Stomach (tissue), 9 donors: ENCODE data around the gene MATK. TPM values are rescaled to one million over a fixed set of nuclear protein-coding genes. Genes with fewer than 3 reads are reported as not detected.

Experiments
- DNase-seq, 2 donors: peaks; one replicate each; pipeline versions ENCODE4 v3.0.0 to v3.0.0-alpha.2; 2013 to 2019
- H3K27ac ChIP-seq, 5 donors: fragments of 200-600 bp in 4 of 5; sonication (generic) in 4 of 5; one replicate each; pipeline ENCODE4 v1.5.1; 2013 to 2019; ENCODE audit warnings: mild to moderate bottlenecking in 1 of 5, moderate library complexity in 1 of 5
- H3K27me3 ChIP-seq, 3 donors: fragments of 200-600 bp; sonication (generic); one replicate each; pipeline ENCODE4 v1.5.1; 2017 to 2019; ENCODE audit warnings: mixed run types in 1 of 3
- H3K36me3 ChIP-seq, 4 donors: fragments of 200-600 bp; sonication (generic); 1 replicate in 3 of 4; 2 replicates in 1 of 4; pipeline ENCODE4 v1.5.1; 2016 to 2019
- H3K4me1 ChIP-seq, 4 donors: fragments of 200-600 bp; sonication (generic); one replicate each; pipeline ENCODE4 v1.5.1; 2016 to 2019
- H3K4me3 ChIP-seq, 4 donors: fragments of 200-600 bp; sonication (generic) in 3 of 4; one replicate each; pipeline ENCODE4 v1.5.1; 2016 to 2019; ENCODE audit warnings: mild to moderate bottlenecking in 1 of 4
- H3K9me3 ChIP-seq, 4 donors: fragments of 200-600 bp; sonication (generic); one replicate each; pipeline ENCODE4 v1.5.1; 2016 to 2019
- CTCF ChIP-seq, 7 experiments: fragments of 450-650 bp in 4 of 7; fragments of 200-600 bp in 3 of 7; sonication (generic) in 3 of 7; IDR thresholded peaks; one replicate each; pipeline ENCODE4 v1.5.1; 2016 to 2019; ENCODE audit warnings: antibody characterized with exemption in 7 of 7, control low read depth in 2 of 7, mild to moderate bottlenecking in 1 of 7
- EP300 ChIP-seq: sonication (generic); formaldehyde crosslinking; IDR thresholded peaks from one replicate; pipeline ENCODE4 v1.6.1; 2017; ENCODE audit warnings: antibody characterized with exemption
- POLR2A ChIP-seq, 4 donors: fragments of 450-650 bp; IDR thresholded peaks; one replicate each; pipeline ENCODE4 v1.6.1; 2016; ENCODE audit warnings: antibody characterized with exemption in 4 of 4, control low read depth in 2 of 4, mild to moderate bottlenecking in 1 of 4, moderate library complexity in 1 of 4
- POLR2AphosphoS5 ChIP-seq, 3 donors: sonication (generic); formaldehyde crosslinking; IDR thresholded peaks; one replicate each; pipeline ENCODE4 v1.6.1; 2016; ENCODE audit warnings: antibody characterized with exemption in 3 of 3
- WGBS, 5 donors: extraction: QIAGEN DNeasy Blood & Tissue Kit in 3 of 5; methylation state at CpG; one replicate each; pipeline versions ENCODE4 v1.1.5 to v1.1.7; 2013 to 2018; 5-methylcytosine and 5-hydroxymethylcytosine counted together
- intact Hi-C: fragments of 100-400 bp; cut with DNase I; formaldehyde crosslinking; loops from one replicate; pipeline ENCODE4 v1.15.1; 2023; ENCODE audit warnings: low total_unique reads
- polyA plus RNA-seq, 3 donors: library from polyadenylated mRNA; stranded (reverse); fragments of 200-250 nt; gene quantifications; one replicate each; pipeline ENCODE4 v1.2.3, GENCODE V29; 2013
- small RNA-seq, 4 donors: library from RNA; depleted of rRNA; stranded (forward); fragments of <200 nt; gene quantifications; one replicate each; pipeline ENCODE3, GENCODE V24; 2016
- total RNA-seq, 5 donors: library from RNA; depleted of rRNA; stranded (reverse); fragments of >200 nt; gene quantifications; one replicate each; pipeline versions ENCODE4 v1.1.0 to v1.2.3, GENCODE V29; 2014 to 2016
- donor health status: healthy with polysubstance abuse.
- donor health status: Bipolar disorder and iron deficiency.
- donor health status: healthy.

Gene MATK
- total and polyA plus RNA-seq, 8 donors: 1.4 to 48.7 (median 3.4) TPM; not detected in 1

GRCh38 chr19:3732108-3732507, 54.1 kb downstream of the MATK start:
- intact Hi-C loops: no loop called here
- Histone ChIP-seq H3K36me3 (peaks cover 4 to 68% (median 53%) of the 10 kb centered on the region in 4 donors), H3K4me1 (peaks cover 0 to 16% (median 5%) of the 10 kb centered on the region in 4 donors), H3K9me3 (no peaks in the 10 kb centered on the region), H3K4me3 (no peak overlapping the region), H3K27me3 (peaks cover 0 to 5% (median 0%) of the 10 kb centered on the region in 3 donors), H3K27ac (no peak overlapping the region)
- no peak for DNase-seq
- TF ChIP-seq CTCF (IDR thresholded peaks at IDR 0.05) (no peak), POLR2A (IDR thresholded peaks at IDR 0.05) (no peak), EP300 (no peak), POLR2AphosphoS5 (IDR thresholded peaks at IDR 0.05) (no peak)
- WGBS, 5 donors: 71 to 100% (median 94%) methylated on average over 1 of the region's 1 CpG

- H3K36me3 ChIP-seq: peaks cover 4 to 52% (median 42%) of the 10 kb centered on the region in 4 donors
- 86 to 97% (median 95%) methylated on average over 5 to 32 of the region's 32 CpGs for WGBS, 5 donors
Measured at GRCh38 chr19:3730457-3730958, 55.7 kb downstream of the MATK start.

More at GRCh38 chr19:3730457-3730958, 55.7 kb downstream of the MATK start:
- peaks cover 0 to 26% (median 13%) of the 10 kb centered on the region in 4 donors for H3K4me1 ChIP-seq
- H3K4me3 ChIP-seq: no peak overlapping the region
- intact Hi-C loops: no loop called here
- TF ChIP-seq POLR2AphosphoS5 (IDR thresholded peaks at IDR 0.05): no peak
- TF ChIP-seq POLR2A (IDR thresholded peaks at IDR 0.05): no peak
- TF ChIP-seq CTCF (IDR thresholded peaks at IDR 0.05): no peak
- no peak for TF ChIP-seq EP300
- no peak overlapping the region for H3K27ac ChIP-seq
- peaks cover 0 to 12% (median 0%) of the 10 kb centered on the region in 3 donors for H3K27me3 ChIP-seq
- no peak for DNase-seq
- no peaks in the 10 kb centered on the region for H3K9me3 ChIP-seq

Small RNA genes lying within 50 kb of the gene (small RNA-seq; reads per million reads assigned to genes)
- 0 reads per million in 4 donors for gene AC005777.1

Other genes with a start within 250 kb of the MATK start
- gene TEKTIP1, start 247.2 kb downstream of the MATK start, total RNA-seq: not detected
- gene TEKTIP1, start 247.2 kb downstream of the MATK start, polyA plus RNA-seq: under 1 TPM in 2 of 3 donors, not detected in 1; 0.28 to 1.00 TPM
- 10 to 100 TPM in 4 of 5 donors, under 1 TPM in 1; 0.58 to 96.4 (median 62.5) TPM for gene MFSD12, start 228.8 kb downstream of the MATK start, total RNA-seq
- gene MFSD12, start 228.8 kb downstream of the MATK start, polyA plus RNA-seq: 10 to 100 TPM in 2 of 3 donors, 1 to 10 TPM in 1; 8.2 to 35.6 (median 34.1) TPM
- 100 to 1,000 TPM in 3 of 5 donors, 10 to 100 TPM in 2; 39.8 to 638 (median 160) TPM for gene HMG20B, start 213.4 kb downstream of the MATK start, total RNA-seq
- gene HMG20B, start 213.4 kb downstream of the MATK start, polyA plus RNA-seq: 100 to 1,000 TPM in 1 of 3 donors, 10 to 100 TPM in 2; 79.5 to 103 (median 80.6) TPM
- gene GIPC3, start 200.9 kb downstream of the MATK start, total RNA-seq: 1 to 10 TPM in 1 of 5 donors, not detected in 4; 2.9 TPM
- gene GIPC3, start 200.9 kb downstream of the MATK start, polyA plus RNA-seq: 1 to 10 TPM in 2 of 3 donors, under 1 TPM in 1; 0.75 to 2.0 (median 1.1) TPM
- 1 to 10 TPM in 1 of 5 donors, under 1 TPM in 1, not detected in 3; 0.37 to 1.0 TPM for gene TBXA2R, start 179.5 kb downstream of the MATK start, total RNA-seq
- 1 to 10 TPM in 2 of 3 donors, under 1 TPM in 1; 0.50 to 2.6 (median 1.2) TPM for gene TBXA2R, start 179.5 kb downstream of the MATK start, polyA plus RNA-seq
- gene CACTIN, start 159.6 kb downstream of the MATK start, total RNA-seq: 100 to 1,000 TPM in 1 of 5 donors, 10 to 100 TPM in 3, 1 to 10 TPM in 1; 9.8 to 180 (median 19.4) TPM
- 10 to 100 TPM; 10.2 to 13.9 (median 12.4) TPM for gene CACTIN, start 159.6 kb downstream of the MATK start, polyA plus RNA-seq
- 100 to 1,000 TPM in 1 of 5 donors, 10 to 100 TPM in 4; 15.1 to 164 (median 36.8) TPM for gene PIP5K1C, start 85.9 kb downstream of the MATK start, total RNA-seq
- 10 to 100 TPM in 2 of 3 donors, 1 to 10 TPM in 1; 8.6 to 18.5 (median 12.5) TPM for gene PIP5K1C, start 85.9 kb downstream of the MATK start, polyA plus RNA-seq
- 100 to 1,000 TPM in 2 of 5 donors, 10 to 100 TPM in 3; 31.9 to 204 (median 95.1) TPM for gene TJP3, start 78.0 kb downstream of the MATK start, total RNA-seq
- 10 to 100 TPM; 62.3 to 96.1 (median 93.1) TPM for gene TJP3, start 78.0 kb downstream of the MATK start, polyA plus RNA-seq
- 100 to 1,000 TPM in 1 of 5 donors, 10 to 100 TPM in 3, 1 to 10 TPM in 1; 9.4 to 111 (median 16.4) TPM for gene APBA3, start 24.7 kb downstream of the MATK start, total RNA-seq
- gene APBA3, start 24.7 kb downstream of the MATK start, polyA plus RNA-seq: 10 to 100 TPM; 15.7 to 17.4 (median 16.7) TPM
- gene MRPL54, start 23.7 kb downstream of the MATK start, total RNA-seq: 100 to 1,000 TPM in 2 of 5 donors, 10 to 100 TPM in 3; 15.2 to 163 (median 58.7) TPM
- 100 to 1,000 TPM; 155 to 221 (median 174) TPM for gene MRPL54, start 23.7 kb downstream of the MATK start, polyA plus RNA-seq
- not detected for gene RAX2, start 14.2 kb downstream of the MATK start, total RNA-seq
- not detected for gene RAX2, start 14.2 kb downstream of the MATK start, polyA plus RNA-seq
- gene ZFR2, start 82.7 kb upstream of the MATK start, total RNA-seq: under 1 TPM in 1 of 5 donors, not detected in 4; 0.29 TPM
- gene ZFR2, start 82.7 kb upstream of the MATK start, polyA plus RNA-seq: under 1 TPM in 1 of 3 donors, not detected in 2; 0.10 TPM
- under 1 TPM in 2 of 5 donors, not detected in 3; 0.87 to 0.92 TPM for gene ATCAY, start 94.3 kb upstream of the MATK start, total RNA-seq
- gene ATCAY, start 94.3 kb upstream of the MATK start, polyA plus RNA-seq: under 1 TPM in 2 of 3 donors, not detected in 1; 0.25 to 0.75 TPM
- gene NMRK2, start 146.7 kb upstream of the MATK start, total RNA-seq: under 1 TPM in 1 of 5 donors, not detected in 4; 0.55 TPM
- gene NMRK2, start 146.7 kb upstream of the MATK start, polyA plus RNA-seq: 1 to 10 TPM in 2 of 3 donors, under 1 TPM in 1; 0.68 to 4.3 (median 2.3) TPM
- 100 to 1,000 TPM in 2 of 5 donors, 10 to 100 TPM in 3; 58.5 to 238 (median 75.8) TPM for gene DAPK3, start 184.7 kb upstream of the MATK start, total RNA-seq
- 10 to 100 TPM; 47.0 to 73.5 (median 51.9) TPM for gene DAPK3, start 184.7 kb upstream of the MATK start, polyA plus RNA-seq
- 1,000 to 10,000 TPM in 4 of 5 donors, 100 to 1,000 TPM in 1; 872 to 1,656 (median 1,431) TPM for gene EEF2, start 199.1 kb upstream of the MATK start, total RNA-seq
- 1,000 to 10,000 TPM in 2 of 3 donors, 100 to 1,000 TPM in 1; 667 to 1,312 (median 1,239) TPM for gene EEF2, start 199.1 kb upstream of the MATK start, polyA plus RNA-seq
- 10 to 100 TPM in 4 of 5 donors, 1 to 10 TPM in 1; 9.3 to 93.6 (median 37.5) TPM for gene PIAS4, start 221.4 kb upstream of the MATK start, total RNA-seq
- 10 to 100 TPM in 1 of 3 donors, 1 to 10 TPM in 2; 6.6 to 14.8 (median 9.3) TPM for gene PIAS4, start 221.4 kb upstream of the MATK start, polyA plus RNA-seq